Activated CD4-positive, alpha-beta T cell treated with anti-CD3 and anti-CD28 coated beads, Interleukin-2, amount 10 ng/mL, durations not matched to agents 24 days and 14 days (primary cell): ENCODE results near the gene ALPG. TPM values are rescaled to one million over a fixed set of nuclear protein-coding genes. Genes with fewer than 3 reads are reported as not detected.
"Not testable (repeated sequence)": the region's sequence is repeated elsewhere in the genome, so short reads cannot be mapped to it uniquely, and the experiment has no call there.

ENCODE experiments used
- DNase-seq: peaks from one replicate; pipeline ENCODE4 v3.0.0; 2022
- H3K27ac Mint-ChIP-seq: one replicate; pipeline ENCODE4 v1.8.0; 2022; ENCODE audit warnings: mild to moderate bottlenecking, mixed read lengths
- H3K27me3 Mint-ChIP-seq: one replicate; pipeline ENCODE4 v1.8.0; 2022; ENCODE audit warnings: mixed read lengths
- H3K36me3 Mint-ChIP-seq: one replicate; pipeline ENCODE4 v1.8.0; 2022; ENCODE audit warnings: low read depth, mild to moderate bottlenecking, mixed read lengths
- H3K4me1 Mint-ChIP-seq: one replicate; pipeline ENCODE4 v1.8.0; 2021; ENCODE audit warnings: mixed read lengths
- H3K4me3 Mint-ChIP-seq: one replicate; pipeline ENCODE4 v1.8.0; 2022; ENCODE audit warnings: mild to moderate bottlenecking, moderate library complexity, mixed read lengths
- H3K9me3 Mint-ChIP-seq: one replicate; pipeline ENCODE4 v1.8.0; 2021; ENCODE audit warnings: mixed read lengths
- intact Hi-C: fragments of 100-400 bp; cut with micrococcal nuclease; formaldehyde crosslinking; loops from one replicate; pipeline ENCODE4 v1.15.1; 2023
- total RNA-seq: library from RNA; stranded (reverse); gene quantifications from 2 replicates; pipeline ENCODE4 v1.2.3, GENCODE V29; 2022

Gene ALPG
- total RNA-seq, 1 donor from 2014 or later: not detected

DNA sequence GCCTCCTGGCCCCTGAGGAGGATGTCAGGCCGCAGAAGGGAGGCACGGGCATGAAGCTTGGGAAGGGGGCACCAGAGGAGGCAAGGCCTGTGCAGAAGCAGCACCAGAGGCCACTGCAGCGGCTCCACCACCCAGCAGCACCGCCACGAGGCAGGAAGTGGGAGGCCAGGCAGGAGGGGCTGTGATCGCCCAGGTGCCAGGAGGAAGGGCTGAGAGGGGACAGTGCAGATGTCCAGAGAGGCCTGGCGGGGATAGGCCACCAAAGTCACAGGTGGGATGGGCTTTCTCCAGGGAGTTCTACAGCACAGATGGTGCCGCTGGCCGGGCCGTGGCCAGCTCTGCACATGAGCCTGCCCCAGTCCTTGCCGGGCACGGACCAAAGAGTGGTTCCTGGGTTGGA is 43.3 kb downstream of the ALPG start:
- no peak overlapping the region for H3K27ac Mint-ChIP-seq
- no peak for DNase-seq
- no peaks in the 10 kb centered on the region for H3K4me1 Mint-ChIP-seq
- intact Hi-C loops: no loop called here
- no peaks in the 10 kb centered on the region for H3K27me3 Mint-ChIP-seq
- H3K36me3 Mint-ChIP-seq: no peaks in the 10 kb centered on the region
- no peak overlapping the region for H3K4me3 Mint-ChIP-seq
- no peaks in the 10 kb centered on the region for H3K9me3 Mint-ChIP-seq

- H3K27me3 Mint-ChIP-seq, H3K4me1 Mint-ChIP-seq, H3K27ac Mint-ChIP-seq, H3K9me3 Mint-ChIP-seq, DNase-seq, H3K36me3 Mint-ChIP-seq, intact Hi-C loops, H3K4me3 Mint-ChIP-seq: not testable (repeated sequence)
These were observed 45.0 kb downstream of the ALPG start for GRCh38 chr2:232451645-232452044.

- no peak overlapping the region for H3K4me3 Mint-ChIP-seq
- H3K27me3 Mint-ChIP-seq: peaks cover 2% of the 10 kb centered on the region
- no peaks in the 10 kb centered on the region for H3K4me1 Mint-ChIP-seq
- H3K27ac Mint-ChIP-seq: no peak overlapping the region
- H3K9me3 Mint-ChIP-seq: no peaks in the 10 kb centered on the region
- intact Hi-C loops: no loop called here
- H3K36me3 Mint-ChIP-seq: no peaks in the 10 kb centered on the region
- no peak for DNase-seq
These were observed 48.0 kb downstream of the ALPG start for GRCh38 chr2:232454630-232455029.

- H3K9me3 Mint-ChIP-seq: no peaks in the 10 kb centered on the region
- H3K4me1 Mint-ChIP-seq: no peaks in the 10 kb centered on the region
- peaks cover 2% of the 10 kb centered on the region for H3K27me3 Mint-ChIP-seq
- H3K27ac Mint-ChIP-seq: no peak within 1 kb of the TSS
- no peak for DNase-seq
- no peak within 1 kb of the TSS for H3K4me3 Mint-ChIP-seq
- H3K36me3 Mint-ChIP-seq: no peaks in the 10 kb centered on the region
- intact Hi-C loops: no loop called here
These were observed 49.0 kb downstream of the ALPG start, which contains the start of gene ALPI for GRCh38 chr2:232455426-232456255. Gene ALPI (plus strand): TSS chr2:232456153. CDS start chr2:232456200, 47 bp downstream.

GRCh38 chr2:232456296-232457120 is 49.9 kb downstream of the ALPG start:
- no peak for DNase-seq
- H3K4me3 Mint-ChIP-seq: no peak overlapping the region
- intact Hi-C loops: no loop called here
- no peak overlapping the region for H3K27ac Mint-ChIP-seq
- no peaks in the 10 kb centered on the region for H3K4me1 Mint-ChIP-seq
- no peaks in the 10 kb centered on the region for H3K9me3 Mint-ChIP-seq
- no peaks in the 10 kb centered on the region for H3K36me3 Mint-ChIP-seq
- peaks cover 2% of the 10 kb centered on the region for H3K27me3 Mint-ChIP-seq

DNA sequence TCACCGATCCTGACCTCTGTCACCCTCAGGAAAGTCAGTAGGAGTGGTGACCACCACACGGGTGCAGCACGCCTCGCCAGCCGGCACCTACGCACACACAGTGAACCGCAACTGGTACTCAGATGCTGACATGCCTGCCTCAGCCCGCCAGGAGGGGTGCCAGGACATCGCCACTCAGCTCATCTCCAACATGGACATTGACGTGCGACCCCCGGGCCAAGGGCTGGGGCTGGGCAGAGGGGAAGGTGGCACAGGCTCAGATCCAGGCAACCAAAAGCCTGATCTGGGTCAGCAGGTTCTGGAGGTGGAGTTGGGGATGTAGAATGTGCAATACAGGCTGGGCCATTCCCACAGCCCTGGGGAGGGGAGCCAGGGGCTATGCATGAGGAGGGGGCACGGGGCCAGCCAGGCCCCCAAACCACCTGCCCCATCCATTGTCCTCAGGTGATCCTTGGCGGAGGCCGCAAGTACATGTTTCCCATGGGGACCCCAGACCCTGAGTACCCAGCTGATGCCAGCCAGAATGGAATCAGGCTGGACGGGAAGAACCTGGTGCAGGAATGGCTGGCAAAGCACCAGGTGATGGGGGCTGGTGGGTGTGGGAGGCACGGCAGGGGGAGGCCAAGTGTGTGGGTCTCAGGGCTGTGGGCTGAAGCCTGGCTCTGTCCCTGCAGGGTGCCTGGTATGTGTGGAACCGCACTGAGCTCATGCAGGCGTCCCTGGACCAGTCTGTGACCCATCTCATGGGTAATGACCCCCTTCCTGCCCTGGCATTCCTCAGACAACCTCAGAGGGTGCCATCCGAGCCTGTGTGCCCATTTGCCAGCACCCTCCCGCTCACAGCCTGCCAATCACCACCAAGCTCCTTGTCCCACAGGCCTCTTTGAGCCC is 50.7 kb downstream of the ALPG start:
- intact Hi-C loops: no loop called here
- no peaks in the 10 kb centered on the region for H3K4me1 Mint-ChIP-seq
- H3K4me3 Mint-ChIP-seq: no peak overlapping the region
- no peaks in the 10 kb centered on the region for H3K9me3 Mint-ChIP-seq
- DNase-seq: no peak
- H3K27me3 Mint-ChIP-seq: peaks cover 2% of the 10 kb centered on the region
- no peak overlapping the region for H3K27ac Mint-ChIP-seq
- no peaks in the 10 kb centered on the region for H3K36me3 Mint-ChIP-seq

GRCh38 chr2:232458051-232458660 is 51.5 kb downstream of the ALPG start:
- no peaks in the 10 kb centered on the region for H3K4me1 Mint-ChIP-seq

GRCh38 chr2:232458661-232459418 is 52.2 kb downstream of the ALPG start:
- DNase-seq: no peak
- intact Hi-C loops: no loop called here
- no peak overlapping the region for H3K27ac Mint-ChIP-seq
- peaks cover 2% of the 10 kb centered on the region for H3K27me3 Mint-ChIP-seq
- H3K4me1 Mint-ChIP-seq: no peaks in the 10 kb centered on the region
- no peaks in the 10 kb centered on the region for H3K9me3 Mint-ChIP-seq
- no peak overlapping the region for H3K4me3 Mint-ChIP-seq
- H3K36me3 Mint-ChIP-seq: no peaks in the 10 kb centered on the region

More at GRCh38 chr2:232458051-232458660, 51.5 kb downstream of the ALPG start:
- intact Hi-C loops: no loop called here
- no peak for DNase-seq
- Mint-ChIP-seq H3K4me3 (no peak overlapping the region), H3K36me3 (no peaks in the 10 kb centered on the region), H3K27me3 (peaks cover 2% of the 10 kb centered on the region), H3K27ac (no peak overlapping the region), H3K9me3 (no peaks in the 10 kb centered on the region)

DNA sequence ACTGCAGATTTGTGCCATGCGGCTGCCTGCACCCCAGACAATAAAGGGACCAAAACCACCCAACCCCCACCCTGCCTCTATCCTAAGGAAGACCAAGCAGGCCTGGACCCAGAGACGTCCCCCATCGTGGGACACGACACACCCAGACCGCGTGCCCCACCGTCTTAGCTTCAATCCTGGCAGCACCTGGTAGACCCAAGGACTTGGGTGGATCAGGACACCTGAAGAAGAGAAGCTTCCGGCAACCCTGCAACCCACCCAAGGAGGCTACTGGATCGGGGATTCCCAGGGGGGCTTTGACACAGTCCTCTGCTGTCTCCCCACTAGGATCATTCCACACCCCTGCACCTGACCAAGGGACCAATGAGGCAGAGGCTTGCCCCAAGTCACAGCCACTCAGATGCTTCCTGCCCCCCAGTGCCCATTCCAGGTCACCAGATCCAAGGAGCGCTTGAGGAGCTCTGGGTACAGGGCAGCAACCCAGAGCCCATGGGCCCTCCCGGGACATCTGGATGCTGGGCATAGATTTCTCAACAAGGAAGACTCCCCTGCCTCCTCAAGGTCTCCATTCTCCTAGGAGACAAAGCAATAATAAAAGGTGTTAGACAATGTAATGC is 52.9 kb downstream of the ALPG start:
- intact Hi-C loops: no loop called here
- no peaks in the 10 kb centered on the region for H3K4me1 Mint-ChIP-seq
- H3K9me3 Mint-ChIP-seq: no peaks in the 10 kb centered on the region
- DNase-seq: no peak
- no peak overlapping the region for H3K27ac Mint-ChIP-seq
- no peak overlapping the region for H3K4me3 Mint-ChIP-seq
- no peaks in the 10 kb centered on the region for H3K36me3 Mint-ChIP-seq
- peaks cover 2% of the 10 kb centered on the region for H3K27me3 Mint-ChIP-seq

DNA sequence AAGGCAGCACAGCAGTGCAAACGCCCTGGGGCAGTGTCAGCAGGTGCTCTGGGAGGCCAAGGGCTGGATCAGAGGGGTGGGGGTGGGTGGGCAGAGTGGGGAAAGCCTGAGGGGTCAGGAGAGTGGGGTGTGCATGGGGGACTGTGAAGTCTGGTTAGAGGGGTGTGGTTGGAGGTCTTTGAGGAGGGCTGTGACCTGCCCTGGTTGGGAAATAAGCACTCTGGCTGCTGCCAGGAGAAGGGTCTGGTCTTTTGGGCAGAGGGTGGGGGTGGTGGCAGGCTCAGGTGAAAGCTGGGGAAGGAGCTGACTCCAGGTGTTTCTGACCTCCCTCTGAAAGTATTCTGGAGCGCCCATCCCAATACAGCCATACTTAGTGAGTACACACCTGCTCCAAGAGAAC is 53.5 kb downstream of the ALPG start:
- Mint-ChIP-seq H3K36me3 (no peaks in the 10 kb centered on the region), H3K27ac (no peak overlapping the region), H3K4me1 (no peaks in the 10 kb centered on the region), H3K9me3 (no peaks in the 10 kb centered on the region), H3K4me3 (no peak overlapping the region), H3K27me3 (peaks cover 2% of the 10 kb centered on the region)
- no peak for DNase-seq
- intact Hi-C loops: no loop called here
